Activated naive CD8-positive, alpha-beta T cell treated with anti-CD3 and anti-CD28 coated beads for 36 hours (primary cell): ENCODE data around the gene ABHD2. TPM values are rescaled to one million over a fixed set of nuclear protein-coding genes. Genes with fewer than 3 reads are reported as not detected.

ENCODE experiments used
- DNase-seq: peaks from one replicate; pipeline ENCODE4 v3.0.0; 2021
- H3K27ac Mint-ChIP-seq: one replicate; pipeline ENCODE4 v1.8.0; 2022; ENCODE audit warnings: mild to moderate bottlenecking, moderate library complexity, mixed read lengths
- H3K27me3 Mint-ChIP-seq: one replicate; pipeline ENCODE4 v1.8.0; 2022; ENCODE audit warnings: mild to moderate bottlenecking, mixed read lengths
- H3K36me3 Mint-ChIP-seq: one replicate; pipeline ENCODE4 v1.8.0; 2021; ENCODE audit warnings: mild to moderate bottlenecking, mixed read lengths
- H3K4me1 Mint-ChIP-seq: one replicate; pipeline ENCODE4 v1.8.0; 2021; ENCODE audit warnings: mixed read lengths
- H3K4me3 Mint-ChIP-seq: one replicate; pipeline ENCODE4 v1.8.0; 2022; ENCODE audit warnings: mild to moderate bottlenecking, moderate library complexity, mixed read lengths
- H3K9me3 Mint-ChIP-seq: one replicate; pipeline ENCODE4 v1.8.0; 2022; ENCODE audit warnings: mixed read lengths
- total RNA-seq, 2 experiments: library from RNA; stranded (reverse); gene quantifications; one replicate each; pipeline ENCODE4 v1.2.3, GENCODE V29; 2021

ABHD2 gene
- total RNA-seq, 2 experiments from 2014 or later: 47.6 to 49.2 TPM

- H3K4me3 Mint-ChIP-seq: no peak overlapping the region
Measured at GRCh38 chr15:89087161-89087829, 961 bp upstream of the ABHD2 start.

GRCh38 chr15:89088605-89089315 is 504 bp downstream of the ABHD2 start:
- peak; percentile 6 for DNase-seq
- peaks cover 37% of the 10 kb centered on the region for H3K4me1 Mint-ChIP-seq
- no peaks in the 10 kb centered on the region for H3K27me3 Mint-ChIP-seq
- no peaks in the 10 kb centered on the region for H3K9me3 Mint-ChIP-seq
- no peak overlapping the region for H3K27ac Mint-ChIP-seq
- peaks cover 14% of the 10 kb centered on the region for H3K36me3 Mint-ChIP-seq
- H3K4me3 Mint-ChIP-seq: no peak overlapping the region

More at GRCh38 chr15:89087161-89087829, 961 bp upstream of the ABHD2 start:
- Mint-ChIP-seq H3K27me3 (no peaks in the 10 kb centered on the region), H3K36me3 (peaks cover 9% of the 10 kb centered on the region), H3K4me1 (peaks cover 30% of the 10 kb centered on the region), H3K27ac (no peak overlapping the region), H3K9me3 (no peaks in the 10 kb centered on the region)
- DNase-seq: no peak

GRCh38 chr15:89089316-89090230 is 1.3 kb downstream of the ABHD2 start:
- H3K36me3 Mint-ChIP-seq: peaks cover 17% of the 10 kb centered on the region
- H3K9me3 Mint-ChIP-seq: no peaks in the 10 kb centered on the region
- H3K4me1 Mint-ChIP-seq: peaks cover 40% of the 10 kb centered on the region
- no peaks in the 10 kb centered on the region for H3K27me3 Mint-ChIP-seq
- H3K4me3 Mint-ChIP-seq: peak overlapping the region; percentile 29
- no peak for DNase-seq
- H3K27ac Mint-ChIP-seq: peak overlapping the region; percentile 64

GRCh38 chr15:89090791-89091626 is 2.8 kb downstream of the ABHD2 start:
- H3K27me3 Mint-ChIP-seq: no peaks in the 10 kb centered on the region
- H3K4me1 Mint-ChIP-seq: peaks cover 40% of the 10 kb centered on the region
- H3K36me3 Mint-ChIP-seq: peaks cover 17% of the 10 kb centered on the region
- H3K27ac Mint-ChIP-seq: peak overlapping the region; percentile 97
- peak overlapping the region; percentile 83 for H3K4me3 Mint-ChIP-seq
- H3K9me3 Mint-ChIP-seq: no peaks in the 10 kb centered on the region
- peak; percentile 26 for DNase-seq

- Mint-ChIP-seq H3K27me3 (no peaks in the 10 kb centered on the region), H3K27ac (peak overlapping the region; percentile 97), H3K4me1 (peaks cover 43% of the 10 kb centered on the region), H3K9me3 (no peaks in the 10 kb centered on the region), H3K36me3 (peaks cover 17% of the 10 kb centered on the region), H3K4me3 (peak overlapping the region; percentile 83)
- DNase-seq: no peak
Measured at GRCh38 chr15:89091627-89092220, 3.5 kb downstream of the ABHD2 start.

GRCh38 chr15:89093509-89093908 is 5.3 kb downstream of the ABHD2 start:
- Mint-ChIP-seq H3K4me1 (peaks cover 44% of the 10 kb centered on the region), H3K4me3 (no peak overlapping the region), H3K36me3 (peaks cover 17% of the 10 kb centered on the region), H3K27me3 (no peaks in the 10 kb centered on the region), H3K27ac (peak overlapping the region; percentile 7), H3K9me3 (no peaks in the 10 kb centered on the region)
- no peak for DNase-seq

GRCh38 chr15:89095073-89095472 is 6.8 kb downstream of the ABHD2 start:
- Mint-ChIP-seq H3K4me1 (peaks cover 35% of the 10 kb centered on the region), H3K36me3 (peaks cover 15% of the 10 kb centered on the region), H3K4me3 (no peak overlapping the region), H3K27ac (no peak overlapping the region), H3K9me3 (no peaks in the 10 kb centered on the region), H3K27me3 (no peaks in the 10 kb centered on the region)
- DNase-seq: no peak

- Mint-ChIP-seq H3K36me3 (peaks cover 19% of the 10 kb centered on the region), H3K27me3 (no peaks in the 10 kb centered on the region), H3K4me3 (no peak overlapping the region)
Measured at GRCh38 chr15:89095556-89095955, 7.3 kb downstream of the ABHD2 start.

GRCh38 chr15:89096664-89097063 is 8.4 kb downstream of the ABHD2 start:
- Mint-ChIP-seq H3K4me1 (peaks cover 29% of the 10 kb centered on the region), H3K36me3 (peaks cover 19% of the 10 kb centered on the region), H3K27ac (no peak overlapping the region), H3K4me3 (no peak overlapping the region), H3K27me3 (no peaks in the 10 kb centered on the region), H3K9me3 (no peaks in the 10 kb centered on the region)
- DNase-seq: no peak

More at GRCh38 chr15:89095556-89095955, 7.3 kb downstream of the ABHD2 start:
- H3K9me3 Mint-ChIP-seq: no peaks in the 10 kb centered on the region
- DNase-seq: no peak
- H3K27ac Mint-ChIP-seq: no peak overlapping the region
- H3K4me1 Mint-ChIP-seq: peaks cover 30% of the 10 kb centered on the region

GRCh38 chr15:89097313-89097712 is 9.1 kb downstream of the ABHD2 start:
- Mint-ChIP-seq H3K4me1 (peaks cover 28% of the 10 kb centered on the region), H3K36me3 (peaks cover 18% of the 10 kb centered on the region), H3K27ac (no peak overlapping the region)

GRCh38 chr15:89098281-89098680 is 10.0 kb downstream of the ABHD2 start:
- peaks cover 19% of the 10 kb centered on the region for H3K36me3 Mint-ChIP-seq
- H3K9me3 Mint-ChIP-seq: no peaks in the 10 kb centered on the region
- peaks cover 23% of the 10 kb centered on the region for H3K4me1 Mint-ChIP-seq
- H3K4me3 Mint-ChIP-seq: no peak overlapping the region
- DNase-seq: no peak
- H3K27ac Mint-ChIP-seq: no peak overlapping the region
- no peaks in the 10 kb centered on the region for H3K27me3 Mint-ChIP-seq

More at GRCh38 chr15:89097313-89097712, 9.1 kb downstream of the ABHD2 start:
- Mint-ChIP-seq H3K27me3 (no peaks in the 10 kb centered on the region), H3K4me3 (no peak overlapping the region), H3K9me3 (no peaks in the 10 kb centered on the region)
- DNase-seq: no peak

GRCh38 chr15:89099968-89100367 is 11.7 kb downstream of the ABHD2 start:
- no peak for DNase-seq
- Mint-ChIP-seq H3K36me3 (peaks cover 12% of the 10 kb centered on the region), H3K27ac (no peak overlapping the region), H3K27me3 (no peaks in the 10 kb centered on the region), H3K4me1 (peaks cover 18% of the 10 kb centered on the region), H3K4me3 (no peak overlapping the region), H3K9me3 (no peaks in the 10 kb centered on the region)

GRCh38 chr15:89101302-89102193 is 13.3 kb downstream of the ABHD2 start:
- H3K27ac Mint-ChIP-seq: peak overlapping the region; percentile 43
- no peaks in the 10 kb centered on the region for H3K27me3 Mint-ChIP-seq
- peaks cover 12% of the 10 kb centered on the region for H3K36me3 Mint-ChIP-seq
- H3K4me3 Mint-ChIP-seq: no peak overlapping the region
- no peak for DNase-seq
- peaks cover 17% of the 10 kb centered on the region for H3K4me1 Mint-ChIP-seq
- no peaks in the 10 kb centered on the region for H3K9me3 Mint-ChIP-seq
